Skeletal muscle satellite cell (primary cell): ENCODE data around the gene ARHGAP21. TPM values are rescaled to one million over a fixed set of nuclear protein-coding genes. Genes with fewer than 3 reads are reported as not detected.

Source experiments
- H3K27me3 ChIP-seq: 2 replicates; pipeline ENCODE4 v1.7.0; 2013; ENCODE audit warnings: low read length; ENCODE audit not compliant: control insufficient read depth, insufficient read depth
- H3K36me3 ChIP-seq: 2 replicates; pipeline ENCODE4 v1.7.0; 2013; ENCODE audit warnings: mild to moderate bottlenecking, control low read depth, low read length; ENCODE audit not compliant: insufficient read depth
- H3K4me1 ChIP-seq: 2 replicates; pipeline ENCODE4 v1.7.0; 2013; ENCODE audit warnings: low read length; ENCODE audit not compliant: control insufficient read depth, insufficient read depth
- H3K4me2 ChIP-seq: 2 replicates; pipeline ENCODE4 v1.7.0; 2013; ENCODE audit warnings: mild to moderate bottlenecking, low read length
- H3K4me3 ChIP-seq: 2 replicates; pipeline ENCODE4 v1.7.0; 2013; ENCODE audit warnings: low read length
- H3K9ac ChIP-seq: 2 replicates; pipeline ENCODE4 v1.7.0; 2013; ENCODE audit warnings: mild to moderate bottlenecking, low read depth, low read length, moderate library complexity
- H3K9me3 ChIP-seq: replicated peaks from 2 replicates; pipeline ENCODE4 v1.7.0; 2013; ENCODE audit warnings: mild to moderate bottlenecking, control low read depth, low read length
- small RNA-seq: library from RNA; depleted of rRNA; stranded (forward); fragments of <200 nt; gene quantifications from one replicate; pipeline ENCODE3, GENCODE V24; 2012

ARHGAP21 gene

GRCh38 chr10:24544776-24545175, 178.9 kb downstream of the ARHGAP21 start:
- no peak overlapping the region for H3K9ac ChIP-seq
- H3K36me3 ChIP-seq, result no peaks in the 10 kb centered on the region
- H3K4me2 ChIP-seq, result no peak overlapping the region
- H3K27me3 ChIP-seq, result no peaks in the 10 kb centered on the region
- no peak overlapping the region for H3K4me3 ChIP-seq
- H3K9me3 ChIP-seq, result no peaks in the 10 kb centered on the region
- no peaks in the 10 kb centered on the region for H3K4me1 ChIP-seq

GRCh38 chr10:24542314-24543270, 181.1 kb downstream of the ARHGAP21 start:
- no peak overlapping the region for H3K4me2 ChIP-seq
- no peak overlapping the region for H3K4me3 ChIP-seq
- H3K9me3 ChIP-seq, result no peaks in the 10 kb centered on the region
- H3K4me1 ChIP-seq, result no peaks in the 10 kb centered on the region
- no peaks in the 10 kb centered on the region for H3K36me3 ChIP-seq
- no peak overlapping the region for H3K9ac ChIP-seq
- no peaks in the 10 kb centered on the region for H3K27me3 ChIP-seq

GRCh38 chr10:24541239-24541753, 182.4 kb downstream of the ARHGAP21 start:
- H3K9ac ChIP-seq, result no peak overlapping the region
- H3K4me2 ChIP-seq, result no peak overlapping the region
- H3K27me3 ChIP-seq, result no peaks in the 10 kb centered on the region
- H3K4me1 ChIP-seq, result no peaks in the 10 kb centered on the region
- no peaks in the 10 kb centered on the region for H3K9me3 ChIP-seq
- no peaks in the 10 kb centered on the region for H3K36me3 ChIP-seq
- H3K4me3 ChIP-seq, result no peak overlapping the region

GRCh38 chr10:24536636-24537035, 187.1 kb downstream of the ARHGAP21 start:
- Histone ChIP-seq H3K4me3 (no peak overlapping the region), H3K9me3 (no peaks in the 10 kb centered on the region), H3K4me1 (no peaks in the 10 kb centered on the region), H3K4me2 (no peak overlapping the region), H3K9ac (no peak overlapping the region), H3K27me3 (no peaks in the 10 kb centered on the region), H3K36me3 (no peaks in the 10 kb centered on the region)

GRCh38 chr10:24533981-24534380, 189.7 kb downstream of the ARHGAP21 start:
- H3K9ac ChIP-seq, result no peak overlapping the region
- no peaks in the 10 kb centered on the region for H3K9me3 ChIP-seq

More at GRCh38 chr10:24533981-24534380, 189.7 kb downstream of the ARHGAP21 start:
- Histone ChIP-seq H3K4me2 (no peak overlapping the region), H3K4me3 (no peak overlapping the region), H3K36me3 (no peaks in the 10 kb centered on the region), H3K27me3 (no peaks in the 10 kb centered on the region), H3K4me1 (no peaks in the 10 kb centered on the region)

Small RNA genes lying within 50 kb of the gene (small RNA-seq; reads per million reads assigned to genes)
- gene RNA5SP305, result not detected
